Liver (tissue), 3 donors: Measurements from ENCODE around the gene CCDC93.
A peak's percentile ranks its signal among the peaks of the same experiment; 100 is the strongest.

ENCODE experiments used
- FOXA1 ChIP-seq: IDR thresholded peaks from 2 replicates; pipeline ENCODE4 v1.6.1; 2016; ENCODE audit warnings: antibody characterized with exemption
- JUND ChIP-seq, 2 donors: IDR thresholded peaks; 2 replicates each; pipeline ENCODE4 v1.6.1; 2016; ENCODE audit warnings: antibody characterized with exemption in 2 of 2
- MAX ChIP-seq: IDR thresholded peaks from 2 replicates; pipeline ENCODE4 v1.6.1; 2016; ENCODE audit warnings: antibody characterized with exemption
- RAD21 ChIP-seq, 2 donors: IDR thresholded peaks; 2 replicates each; pipeline ENCODE4 v1.6.1; 2016; ENCODE audit warnings: antibody characterized with exemption in 2 of 2, mild to moderate bottlenecking in 2 of 2
- REST ChIP-seq: IDR thresholded peaks from 2 replicates; pipeline ENCODE4 v1.6.1; 2016; ENCODE audit warnings: antibody characterized with exemption, mild to moderate bottlenecking
- SP1 ChIP-seq: IDR thresholded peaks from 2 replicates; pipeline ENCODE4 v1.6.1; 2018; ENCODE audit warnings: antibody characterized with exemption, mild to moderate bottlenecking
- TAF1 ChIP-seq: conservative IDR thresholded peaks from 2 replicates; pipeline ENCODE4 v1.6.1; 2016; ENCODE audit warnings: antibody characterized with exemption, mild to moderate bottlenecking
- YY1 ChIP-seq: IDR thresholded peaks from 2 replicates; pipeline ENCODE4 v1.6.1; 2016; ENCODE audit warnings: antibody characterized with exemption, mild to moderate bottlenecking
- TF ChIP-seq, protein P1 (sequence below): fragments of 150-350 bp; IDR thresholded peaks from 2 replicates; pipeline ENCODE4 v1.5.1; 2017; ENCODE audit warnings: improper control_type of control experiment, low read depth, low read length; ENCODE audit not compliant: missing input control
- donor health status: healthy.
- donor health status: healthy.

DNA sequence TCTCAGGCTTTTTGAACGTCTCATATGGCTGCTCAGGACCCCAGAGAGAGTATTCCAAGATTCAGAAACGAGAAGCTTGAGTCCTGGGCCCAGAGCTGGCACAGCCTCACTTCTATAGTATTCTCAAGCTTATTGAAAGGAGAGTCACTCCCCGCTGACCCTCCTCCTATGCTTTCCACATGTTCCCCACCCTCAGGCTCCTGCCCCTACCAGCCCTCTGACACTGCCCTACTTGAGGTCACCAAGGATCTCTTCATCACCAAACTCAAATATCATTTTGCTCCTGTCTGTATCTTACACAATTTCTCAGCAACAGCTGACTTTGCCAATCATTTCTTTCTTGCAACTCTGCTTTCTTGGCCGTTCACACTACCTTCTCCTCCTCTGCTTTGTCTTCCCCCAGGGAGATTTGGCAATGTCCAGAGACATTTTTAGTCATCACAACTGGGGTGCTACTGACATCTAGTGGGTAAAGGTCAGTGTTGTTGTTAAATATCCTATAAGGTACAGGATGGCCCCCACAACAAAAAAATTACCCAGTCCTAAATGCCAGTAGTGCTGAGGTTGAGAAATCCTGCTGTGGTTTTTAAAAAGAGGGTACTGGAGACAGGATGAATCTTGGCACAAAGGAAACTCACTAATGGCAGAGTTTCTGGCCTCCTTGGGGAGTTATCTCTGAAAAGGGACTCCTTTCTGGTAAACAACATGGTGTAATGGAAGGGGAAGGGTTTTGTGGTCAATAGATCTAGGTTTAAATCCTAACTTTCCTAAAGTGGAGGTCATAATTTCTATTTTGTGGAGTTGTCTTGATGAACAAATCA is 47.5 kb upstream of the CCDC93 start:
- TF ChIP-seq, protein P1, sequence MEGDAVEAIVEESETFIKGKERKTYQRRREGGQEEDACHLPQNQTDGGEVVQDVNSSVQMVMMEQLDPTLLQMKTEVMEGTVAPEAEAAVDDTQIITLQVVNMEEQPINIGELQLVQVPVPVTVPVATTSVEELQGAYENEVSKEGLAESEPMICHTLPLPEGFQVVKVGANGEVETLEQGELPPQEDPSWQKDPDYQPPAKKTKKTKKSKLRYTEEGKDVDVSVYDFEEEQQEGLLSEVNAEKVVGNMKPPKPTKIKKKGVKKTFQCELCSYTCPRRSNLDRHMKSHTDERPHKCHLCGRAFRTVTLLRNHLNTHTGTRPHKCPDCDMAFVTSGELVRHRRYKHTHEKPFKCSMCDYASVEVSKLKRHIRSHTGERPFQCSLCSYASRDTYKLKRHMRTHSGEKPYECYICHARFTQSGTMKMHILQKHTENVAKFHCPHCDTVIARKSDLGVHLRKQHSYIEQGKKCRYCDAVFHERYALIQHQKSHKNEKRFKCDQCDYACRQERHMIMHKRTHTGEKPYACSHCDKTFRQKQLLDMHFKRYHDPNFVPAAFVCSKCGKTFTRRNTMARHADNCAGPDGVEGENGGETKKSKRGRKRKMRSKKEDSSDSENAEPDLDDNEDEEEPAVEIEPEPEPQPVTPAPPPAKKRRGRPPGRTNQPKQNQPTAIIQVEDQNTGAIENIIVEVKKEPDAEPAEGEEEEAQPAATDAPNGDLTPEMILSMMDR = peak; percentile 27
- no peak for TF ChIP-seq REST
- no peak for TF ChIP-seq MAX
- TF ChIP-seq YY1 = no peak
- no peak for TF ChIP-seq TAF1
- TF ChIP-seq RAD21 (IDR thresholded peaks at IDR 0.05) = peak; percentile 71 to 75
- no peak for TF ChIP-seq FOXA1
- TF ChIP-seq JUND (IDR thresholded peaks at IDR 0.05) = no peak
- TF ChIP-seq SP1 = no peak
